H1 (cell line): Measurements from ENCODE around the gene TLR8. TPM values are rescaled to one million over a fixed set of nuclear protein-coding genes. Genes with fewer than 3 reads are reported as not detected.

Source experiments
- CTCF ChIA-PET: fragments of 300-600 bp; sonication (Branson Sonifier 250); formaldehyde crosslinking; loops from one replicate; lab custom pipeline; 2021; ENCODE audit not compliant: partially characterized antibody; lab: Charles Lee
- POLR2A ChIA-PET: fragments of 300-600 bp; sonication (Branson Sonifier 250); formaldehyde crosslinking; loops from one replicate; lab custom pipeline; 2021; ENCODE audit warnings: inconsistent platforms; ENCODE audit not compliant: partially characterized antibody; lab: Charles Lee
- DNase-seq, 2 experiments: peaks; one replicate each; pipeline versions ENCODE4 v3.0.0 to v3.0.0-alpha.2; 2010 to 2022; ENCODE audit warnings: low spot score in 2 of 2, low read depth in 1 of 2, mixed read lengths in 1 of 2
- FAIRE-seq: peaks from 2 replicates; lab custom pipeline; 2011; peaks lifted over from hg19 to GRCh38; lab: Jason Lieb, UNC
- H2AFZ ChIP-seq: 2 replicates; pipeline ENCODE4 v1.8.1; 2012; ENCODE audit warnings: low read length, inconsistent platforms
- H2AK5ac ChIP-seq: 2 replicates; pipeline ENCODE4 v1.6.1; 2013; ENCODE audit warnings: low read depth, low read length
- H2BK120ac ChIP-seq: replicated peaks from 2 replicates; pipeline ENCODE3; 2013; ENCODE audit warnings: low read depth, low read length, inconsistent platforms
- H2BK12ac ChIP-seq: 2 replicates; pipeline ENCODE4 v1.6.1; 2013; ENCODE audit warnings: low read depth, low read length
- H2BK15ac ChIP-seq: 2 replicates; pipeline ENCODE4 v1.6.1; 2013; ENCODE audit warnings: low read length
- H2BK20ac ChIP-seq: 2 replicates; pipeline ENCODE4 v1.6.1; 2013; ENCODE audit warnings: low read length
- H2BK5ac ChIP-seq: 2 replicates; pipeline ENCODE4 v1.6.1; 2013; ENCODE audit warnings: low read depth, low read length
- H3K14ac ChIP-seq: 2 replicates; pipeline ENCODE4 v1.6.1; 2013; ENCODE audit warnings: inconsistent platforms; ENCODE audit not compliant: insufficient read length
- H3K18ac ChIP-seq: 2 replicates; pipeline ENCODE4 v1.6.1; 2013; ENCODE audit warnings: low read length; ENCODE audit errors: extremely low read depth
- H3K23ac ChIP-seq: 2 replicates; pipeline ENCODE4 v1.6.1; 2013; ENCODE audit warnings: inconsistent platforms; ENCODE audit not compliant: insufficient read length
- H3K23me2 ChIP-seq: 2 replicates; pipeline ENCODE4 v1.6.1; 2013; ENCODE audit warnings: low read depth, low read length
- H3K27ac ChIP-seq: 2 replicates; pipeline ENCODE4 v1.6.1; 2011; ENCODE audit warnings: low read depth, low read length, inconsistent platforms
- H3K27me3 ChIP-seq, 4 experiments: replicated peaks in 1 of 4; 1 replicate in 1 of 4; 2 replicates in 3 of 4; pipeline versions ENCODE4 v1.6.1 to v1.8.1; 2011 to 2013; ENCODE audit warnings: low read length in 3 of 4, mild to moderate bottlenecking in 3 of 4, inconsistent platforms in 2 of 4, mixed read lengths in 2 of 4, moderate library complexity in 1 of 4; ENCODE audit not compliant: control insufficient read depth in 3 of 4, insufficient read depth in 3 of 4; ENCODE audit errors: extremely low read depth in 1 of 4
- H3K36me3 ChIP-seq, 4 experiments: 2 replicates each; pipeline versions ENCODE4 v1.6.1 to v1.8.1; 2011 to 2013; ENCODE audit warnings: mild to moderate bottlenecking in 4 of 4, low read length in 3 of 4, moderate library complexity in 2 of 4, control low read depth in 1 of 4, inconsistent platforms in 1 of 4; ENCODE audit not compliant: insufficient read depth in 4 of 4, control insufficient read depth in 2 of 4
- H3K4ac ChIP-seq: replicated peaks from 2 replicates; pipeline ENCODE3; 2013; ENCODE audit warnings: low read length, low read depth, mixed read lengths, inconsistent platforms; ENCODE audit not compliant: insufficient read length
- H3K4me1 ChIP-seq, 4 experiments: replicated peaks in 1 of 4; 1 replicate in 1 of 4; 2 replicates in 3 of 4; pipeline versions ENCODE4 v1.6.1 to v1.8.1; 2011 to 2013; ENCODE audit warnings: low read length in 3 of 4, inconsistent platforms in 2 of 4, mixed read lengths in 1 of 4; ENCODE audit not compliant: insufficient read depth in 4 of 4, control insufficient read depth in 3 of 4
- H3K4me2 ChIP-seq, 2 experiments: 2 replicates each; pipeline versions ENCODE4 v1.6.1 to v1.8.1; 2011 to 2013; ENCODE audit warnings: low read depth in 2 of 2, low read length in 2 of 2, control low read depth in 1 of 2, inconsistent platforms in 1 of 2, mild to moderate bottlenecking in 1 of 2; ENCODE audit not compliant: insufficient read depth in 1 of 2
- H3K4me3 ChIP-seq, 4 experiments: fragments of 200-600, 300-600 bp in 1 of 4; sonication (generic), shearing (Covaris generic), sonication (Bioruptor Twin) in 1 of 4; 2 replicates each; pipeline versions ENCODE4 v1.5.1 to v1.8.1; 2011 to 2016; ENCODE audit warnings: low read length in 4 of 4, low read depth in 3 of 4, control low read depth in 2 of 4, inconsistent platforms in 2 of 4, mild to moderate bottlenecking in 2 of 4, mixed read lengths in 1 of 4, moderate library complexity in 1 of 4; ENCODE audit not compliant: insufficient read depth in 2 of 4; ENCODE audit errors: extremely low read depth in 1 of 4
- H3K56ac ChIP-seq: replicated peaks from 2 replicates; pipeline ENCODE3; 2013; ENCODE audit warnings: low read depth, mild to moderate bottlenecking, mixed read lengths, low read length, inconsistent platforms; ENCODE audit not compliant: insufficient read length
- H3K79me1 ChIP-seq: 2 replicates; pipeline ENCODE4 v1.6.1; 2013; ENCODE audit warnings: low read depth, low read length, control low read depth
- H3K79me2 ChIP-seq, 2 experiments: 2 replicates each; pipeline versions ENCODE4 v1.6.1 to v1.8.1; 2012 to 2013; ENCODE audit warnings: low read length in 2 of 2, mild to moderate bottlenecking in 2 of 2, inconsistent platforms in 1 of 2; ENCODE audit not compliant: insufficient read depth in 2 of 2, control insufficient read depth in 1 of 2
- H3K9ac ChIP-seq, 4 experiments: replicated peaks in 1 of 4; 1 replicate in 1 of 4; 2 replicates in 3 of 4; pipeline versions ENCODE4 v1.6.1 to v1.8.1; 2011 to 2013; ENCODE audit warnings: low read depth in 3 of 4, low read length in 3 of 4, control low read depth in 2 of 4, mild to moderate bottlenecking in 2 of 4, moderate library complexity in 2 of 4, inconsistent platforms in 1 of 4; ENCODE audit errors: extremely low read depth in 1 of 4
- H3K9me3 ChIP-seq, 2 experiments: 2 replicates each; pipeline versions ENCODE4 v1.6.1 to v1.8.1; 2012 to 2013; ENCODE audit warnings: mild to moderate bottlenecking in 2 of 2, moderate library complexity in 2 of 2, control low read depth in 1 of 2, inconsistent platforms in 1 of 2, low read depth in 1 of 2, low read length in 1 of 2, mixed read lengths in 1 of 2; ENCODE audit not compliant: insufficient read depth in 2 of 2
- H4K20me1 ChIP-seq, 2 experiments: replicated peaks in 1 of 2; 2 replicates each; pipeline versions ENCODE3 to v1.8.1; 2011 to 2013; ENCODE audit warnings: inconsistent platforms in 2 of 2, low read length in 2 of 2, mild to moderate bottlenecking in 1 of 2; ENCODE audit not compliant: insufficient read depth in 2 of 2, control insufficient read depth in 1 of 2
- H4K5ac ChIP-seq: 2 replicates; pipeline ENCODE4 v1.6.1; 2013; ENCODE audit warnings: low read length, low read depth, mixed read lengths, inconsistent platforms; ENCODE audit not compliant: insufficient read length
- H4K8ac ChIP-seq: 2 replicates; pipeline ENCODE4 v1.8.0; 2013; ENCODE audit warnings: mild to moderate bottlenecking, moderate library complexity, low read length, inconsistent platforms; ENCODE audit not compliant: insufficient read depth; ENCODE audit errors: extremely low read depth
- H4K91ac ChIP-seq: replicated peaks from 2 replicates; pipeline ENCODE3; 2013; ENCODE audit warnings: low read length, mixed read lengths, inconsistent platforms; ENCODE audit not compliant: insufficient read length
- ASH2L ChIP-seq: fragments of 200-600, 300-600 bp; sonication (generic); IDR thresholded peaks from one replicate; pipeline ENCODE4 v1.7.1; 2017; ENCODE audit warnings: low read length
- ATF2 ChIP-seq: IDR thresholded peaks from 2 replicates; pipeline ENCODE4 v1.6.1; 2012; ENCODE audit warnings: low read length, inconsistent platforms
- E2F6 ChIP-seq: IDR thresholded peaks from 2 replicates; pipeline ENCODE4 v1.6.1; 2012; ENCODE audit warnings: inconsistent platforms
- EGR1 ChIP-seq: IDR thresholded peaks from 2 replicates; pipeline ENCODE4 v1.6.1; 2011; ENCODE audit warnings: low read depth, low read length, borderline replicate concordance
- JUN ChIP-seq: IDR thresholded peaks from 2 replicates; pipeline ENCODE4 v1.6.1; 2011; ENCODE audit warnings: low read depth, mild to moderate bottlenecking, improper control_type of control experiment, low read length
- JUND ChIP-seq: IDR thresholded peaks from 2 replicates; pipeline ENCODE4 v1.6.1; 2011; ENCODE audit warnings: mild to moderate bottlenecking, improper control_type of control experiment, low read length
- KDM1A ChIP-seq: fragments of 200-600, 300-600 bp; sonication (generic); IDR thresholded peaks from 2 replicates; pipeline ENCODE4 v1.7.1; 2016; ENCODE audit warnings: mild to moderate bottlenecking, low read length, borderline replicate concordance
- NANOG ChIP-seq: IDR thresholded peaks from 2 replicates; pipeline ENCODE4 v1.6.1; 2011; ENCODE audit warnings: low read length, low read depth, mild to moderate bottlenecking, inconsistent platforms; ENCODE audit not compliant: insufficient read depth, poor library complexity, severe bottlenecking
- POLR2A ChIP-seq, 2 experiments: IDR thresholded peaks; 1 replicate in 1 of 2; 2 replicates in 1 of 2; pipeline ENCODE4 v1.6.1; 2011; ENCODE audit warnings: low read depth in 2 of 2, low read length in 2 of 2, mild to moderate bottlenecking in 2 of 2; ENCODE audit errors: control extremely low read depth in 1 of 2
- RAD21 ChIP-seq, 2 experiments: IDR thresholded peaks in 1 of 2; conservative IDR thresholded peaks in 1 of 2; 2 replicates each; pipeline ENCODE4 v1.6.1; 2011; ENCODE audit warnings: low read depth in 2 of 2, low read length in 2 of 2, improper control_type of control experiment in 1 of 2, inconsistent platforms in 1 of 2, mild to moderate bottlenecking in 1 of 2, moderate library complexity in 1 of 2
- RFX5 ChIP-seq: IDR thresholded peaks from 2 replicates; pipeline ENCODE4 v1.6.1; 2011; ENCODE audit warnings: low read depth, low read length, improper control_type of control experiment, borderline replicate concordance
- SIRT6 ChIP-seq: IDR thresholded peaks from one replicate; pipeline ENCODE4 v1.7.1; 2012; ENCODE audit warnings: low read length, inconsistent platforms
- SUZ12 ChIP-seq: fragments of 200-600 bp; sonication (generic); IDR thresholded peaks from 2 replicates; pipeline ENCODE4 v1.6.1; 2012; ENCODE audit warnings: mild to moderate bottlenecking, inconsistent platforms, low read length, moderate library complexity, mixed read lengths
- WGBS, 2 experiments: shearing (Covaris generic) in 1 of 2; methylation state at CpG; one replicate each; pipeline versions ENCODE4 v1.1.6 to v1.1.7; 2013 to 2015; ENCODE audit warnings: low lambda C conversion rate in 2 of 2, mixed read lengths in 2 of 2, inconsistent platforms in 1 of 2, low coverage in 1 of 2, missing lambda C conversion rate in 1 of 2; ENCODE audit not compliant: insufficient replicate concordance in 2 of 2, insufficient coverage in 1 of 2, insufficient read length in 1 of 2; ENCODE audit errors: extremely low coverage in 1 of 2, missing lambda C conversion rate in 1 of 2; 5-methylcytosine and 5-hydroxymethylcytosine counted together
- polyA plus RNA-seq, 7 experiments: library from polyadenylated mRNA; depleted of rRNA in 3 of 7; stranded (reverse) in 5 of 7; unstranded in 2 of 7; fragments of >200 nt in 5 of 7; fragments of 200-250 nt in 2 of 7; gene quantifications; 1 replicate in 5 of 7; 2 replicates in 1 of 7; 4 replicates in 1 of 7; pipeline versions ENCODE4 v1.2.1 to v1.2.3, GENCODE V29; 2011 to 2013; ENCODE audit warnings: missing spikeins in 2 of 7, mixed read lengths in 2 of 7
- total RNA-seq: library from RNA; stranded (reverse); fragmentation: NEBNext Ultra II Directional; extraction: Animal tissue kit (Norgen Biotek cat#: 25700); gene quantifications from 2 replicates; pipeline ENCODE4 v1.2.1, GENCODE V29; 2021

The TLR8 gene
- total and polyA plus RNA-seq, 2 of the 8 experiments (the other 6 are each of a cell fraction or from before 2014, with no cell fraction given), result not detected

GRCh38 chrX:12877386-12877785 is 29.0 kb upstream of the TLR8 start:
- DNase-seq (no peak), FAIRE-seq (no peak)
- H3K36me3 ChIP-seq, result no peaks in the 10 kb centered on the region
- H4K91ac ChIP-seq, result no peak overlapping the region
- no peak overlapping the region for H3K23ac ChIP-seq
- H3K9me3 ChIP-seq, result no peaks in the 10 kb centered on the region
- no peak overlapping the region for H2BK20ac ChIP-seq
- no peak overlapping the region for H3K4me2 ChIP-seq
- WGBS, 2 experiments, result 84% methylated on average over 7 of the region's 8 CpGs; no CpG with 5 or more reads in 1 of the 2 experiments
- H3K56ac ChIP-seq, result no peak overlapping the region
- no peak overlapping the region for H3K14ac ChIP-seq
- no peak overlapping the region for H2AFZ ChIP-seq
- no peak overlapping the region for H4K5ac ChIP-seq
- H3K27ac ChIP-seq, result no peak overlapping the region
- POLR2A ChIA-PET, result no interaction called here
- CTCF ChIA-PET, result no interaction called here
- H2AK5ac ChIP-seq, result no peak overlapping the region
- no peak overlapping the region for H2BK15ac ChIP-seq
- H3K9ac ChIP-seq, result no peak overlapping the region
- H3K79me1 ChIP-seq, result no peaks in the 10 kb centered on the region
- no peaks in the 10 kb centered on the region for H4K20me1 ChIP-seq
- no peak overlapping the region for H3K4ac ChIP-seq
- H2BK12ac ChIP-seq, result no peak overlapping the region
- H3K23me2 ChIP-seq, result no peaks in the 10 kb centered on the region
- H3K18ac ChIP-seq, result no peak overlapping the region
- H3K27me3 ChIP-seq, result no peaks in the 10 kb centered on the region
- no peak overlapping the region for H4K8ac ChIP-seq
- no peak overlapping the region for H2BK120ac ChIP-seq
- no peaks in the 10 kb centered on the region for H3K4me1 ChIP-seq
- no peaks in the 10 kb centered on the region for H3K79me2 ChIP-seq
- no peak overlapping the region for H2BK5ac ChIP-seq
- H3K4me3 ChIP-seq, result no peak overlapping the region
- TF ChIP-seq E2F6 (no peak), SIRT6 (no peak), ATF2 (no peak), SUZ12 (no peak), NANOG (no peak), JUN (no peak), RAD21 (IDR thresholded peaks at IDR 0.05 in 1 of 2, conservative IDR thresholded peaks at IDR 0.05 in 1 of 2; ENCODE audit: low read depth in 2 of 2, low read length in 2 of 2) (no peak), JUND (no peak), EGR1 (no peak), ASH2L (no peak), KDM1A (no peak), RFX5 (no peak), POLR2A (IDR thresholded peaks at IDR 0.05; ENCODE audit: control extremely low read depth in 1 of 2, low read depth in 2 of 2, low read length in 2 of 2) (no peak)
